Activated CD4-positive, alpha-beta T cell treated with anti-CD3 and anti-CD28 coated beads for 4 hours (primary cell): ENCODE data around the gene CEP128.

Experiments used
- DNase-seq, 2 donors: peaks; one replicate each; pipeline ENCODE4 v3.0.0-alpha.2; 2020

CEP128 gene

GRCh38 chr14:80468331-80469122 lies 473.0 kb downstream of the CEP128 start:
- no peak for DNase-seq

GRCh38 chr14:80465546-80466220 lies 475.9 kb downstream of the CEP128 start:
- DNase-seq: no peak

- DNase-seq: no peak
These were observed 476.9 kb downstream of the CEP128 start for GRCh38 chr14:80464531-80465149.

GRCh38 chr14:80456209-80456608 lies 485.3 kb downstream of the CEP128 start:
- no peak for DNase-seq

- DNase-seq: no peak
These were observed 486.5 kb downstream of the CEP128 start for GRCh38 chr14:80455031-80455430.

GRCh38 chr14:80448267-80448666 lies 493.3 kb downstream of the CEP128 start:
- no peak for DNase-seq

- DNase-seq: no peak
These were observed 494.1 kb downstream of the CEP128 start for GRCh38 chr14:80447392-80447791.
